H1 (cell line): ENCODE measurements around the gene RIPK4. TPM values are rescaled to one million over a fixed set of nuclear protein-coding genes. Genes with fewer than 3 reads are reported as not detected.

Experiments
- CTCF ChIA-PET: fragments of 300-600 bp; sonication (Branson Sonifier 250); formaldehyde crosslinking; loops from one replicate; lab custom pipeline; 2021; ENCODE audit not compliant: partially characterized antibody; lab: Charles Lee
- POLR2A ChIA-PET: fragments of 300-600 bp; sonication (Branson Sonifier 250); formaldehyde crosslinking; loops from one replicate; lab custom pipeline; 2021; ENCODE audit warnings: inconsistent platforms; ENCODE audit not compliant: partially characterized antibody; lab: Charles Lee
- DNase-seq, 2 experiments: peaks; one replicate each; pipeline versions ENCODE4 v3.0.0 to v3.0.0-alpha.2; 2010 to 2022; ENCODE audit warnings: low spot score in 2 of 2, low read depth in 1 of 2, mixed read lengths in 1 of 2
- FAIRE-seq: peaks from 2 replicates; lab custom pipeline; 2011; peaks lifted over from hg19 to GRCh38; lab: Jason Lieb, UNC
- H2AFZ ChIP-seq: 2 replicates; pipeline ENCODE4 v1.8.1; 2012; ENCODE audit warnings: low read length, inconsistent platforms
- H2AK5ac ChIP-seq: 2 replicates; pipeline ENCODE4 v1.6.1; 2013; ENCODE audit warnings: low read depth, low read length
- H2BK120ac ChIP-seq: replicated peaks from 2 replicates; pipeline ENCODE3; 2013; ENCODE audit warnings: low read depth, low read length, inconsistent platforms
- H2BK12ac ChIP-seq: 2 replicates; pipeline ENCODE4 v1.6.1; 2013; ENCODE audit warnings: low read depth, low read length
- H2BK15ac ChIP-seq: 2 replicates; pipeline ENCODE4 v1.6.1; 2013; ENCODE audit warnings: low read length
- H2BK20ac ChIP-seq: 2 replicates; pipeline ENCODE4 v1.6.1; 2013; ENCODE audit warnings: low read length
- H2BK5ac ChIP-seq: 2 replicates; pipeline ENCODE4 v1.6.1; 2013; ENCODE audit warnings: low read depth, low read length
- H3K14ac ChIP-seq: 2 replicates; pipeline ENCODE4 v1.6.1; 2013; ENCODE audit warnings: inconsistent platforms; ENCODE audit not compliant: insufficient read length
- H3K18ac ChIP-seq: 2 replicates; pipeline ENCODE4 v1.6.1; 2013; ENCODE audit warnings: low read length; ENCODE audit errors: extremely low read depth
- H3K23ac ChIP-seq: 2 replicates; pipeline ENCODE4 v1.6.1; 2013; ENCODE audit warnings: inconsistent platforms; ENCODE audit not compliant: insufficient read length
- H3K23me2 ChIP-seq: 2 replicates; pipeline ENCODE4 v1.6.1; 2013; ENCODE audit warnings: low read depth, low read length
- H3K27ac ChIP-seq: 2 replicates; pipeline ENCODE4 v1.6.1; 2011; ENCODE audit warnings: low read depth, low read length, inconsistent platforms
- H3K27me3 ChIP-seq, 4 experiments: replicated peaks in 1 of 4; 1 replicate in 1 of 4; 2 replicates in 3 of 4; pipeline versions ENCODE4 v1.6.1 to v1.8.1; 2011 to 2013; ENCODE audit warnings: low read length in 3 of 4, mild to moderate bottlenecking in 3 of 4, inconsistent platforms in 2 of 4, mixed read lengths in 2 of 4, moderate library complexity in 1 of 4; ENCODE audit not compliant: control insufficient read depth in 3 of 4, insufficient read depth in 3 of 4; ENCODE audit errors: extremely low read depth in 1 of 4
- H3K36me3 ChIP-seq, 4 experiments: 2 replicates each; pipeline versions ENCODE4 v1.6.1 to v1.8.1; 2011 to 2013; ENCODE audit warnings: mild to moderate bottlenecking in 4 of 4, low read length in 3 of 4, moderate library complexity in 2 of 4, control low read depth in 1 of 4, inconsistent platforms in 1 of 4; ENCODE audit not compliant: insufficient read depth in 4 of 4, control insufficient read depth in 2 of 4
- H3K4ac ChIP-seq: replicated peaks from 2 replicates; pipeline ENCODE3; 2013; ENCODE audit warnings: low read length, low read depth, mixed read lengths, inconsistent platforms; ENCODE audit not compliant: insufficient read length
- H3K4me1 ChIP-seq, 4 experiments: replicated peaks in 1 of 4; 1 replicate in 1 of 4; 2 replicates in 3 of 4; pipeline versions ENCODE4 v1.6.1 to v1.8.1; 2011 to 2013; ENCODE audit warnings: low read length in 3 of 4, inconsistent platforms in 2 of 4, mixed read lengths in 1 of 4; ENCODE audit not compliant: insufficient read depth in 4 of 4, control insufficient read depth in 3 of 4
- H3K4me2 ChIP-seq, 2 experiments: 2 replicates each; pipeline versions ENCODE4 v1.6.1 to v1.8.1; 2011 to 2013; ENCODE audit warnings: low read depth in 2 of 2, low read length in 2 of 2, control low read depth in 1 of 2, inconsistent platforms in 1 of 2, mild to moderate bottlenecking in 1 of 2; ENCODE audit not compliant: insufficient read depth in 1 of 2
- H3K4me3 ChIP-seq, 4 experiments: fragments of 200-600, 300-600 bp in 1 of 4; sonication (generic), shearing (Covaris generic), sonication (Bioruptor Twin) in 1 of 4; 2 replicates each; pipeline versions ENCODE4 v1.5.1 to v1.8.1; 2011 to 2016; ENCODE audit warnings: low read length in 4 of 4, low read depth in 3 of 4, control low read depth in 2 of 4, inconsistent platforms in 2 of 4, mild to moderate bottlenecking in 2 of 4, mixed read lengths in 1 of 4, moderate library complexity in 1 of 4; ENCODE audit not compliant: insufficient read depth in 2 of 4; ENCODE audit errors: extremely low read depth in 1 of 4
- H3K56ac ChIP-seq: replicated peaks from 2 replicates; pipeline ENCODE3; 2013; ENCODE audit warnings: low read depth, mild to moderate bottlenecking, mixed read lengths, low read length, inconsistent platforms; ENCODE audit not compliant: insufficient read length
- H3K79me1 ChIP-seq: 2 replicates; pipeline ENCODE4 v1.6.1; 2013; ENCODE audit warnings: low read depth, low read length, control low read depth
- H3K79me2 ChIP-seq, 2 experiments: 2 replicates each; pipeline versions ENCODE4 v1.6.1 to v1.8.1; 2012 to 2013; ENCODE audit warnings: low read length in 2 of 2, mild to moderate bottlenecking in 2 of 2, inconsistent platforms in 1 of 2; ENCODE audit not compliant: insufficient read depth in 2 of 2, control insufficient read depth in 1 of 2
- H3K9ac ChIP-seq, 4 experiments: replicated peaks in 1 of 4; 1 replicate in 1 of 4; 2 replicates in 3 of 4; pipeline versions ENCODE4 v1.6.1 to v1.8.1; 2011 to 2013; ENCODE audit warnings: low read depth in 3 of 4, low read length in 3 of 4, control low read depth in 2 of 4, mild to moderate bottlenecking in 2 of 4, moderate library complexity in 2 of 4, inconsistent platforms in 1 of 4; ENCODE audit errors: extremely low read depth in 1 of 4
- H3K9me3 ChIP-seq, 2 experiments: 2 replicates each; pipeline versions ENCODE4 v1.6.1 to v1.8.1; 2012 to 2013; ENCODE audit warnings: mild to moderate bottlenecking in 2 of 2, moderate library complexity in 2 of 2, control low read depth in 1 of 2, inconsistent platforms in 1 of 2, low read depth in 1 of 2, low read length in 1 of 2, mixed read lengths in 1 of 2; ENCODE audit not compliant: insufficient read depth in 2 of 2
- H4K20me1 ChIP-seq, 2 experiments: replicated peaks in 1 of 2; 2 replicates each; pipeline versions ENCODE3 to v1.8.1; 2011 to 2013; ENCODE audit warnings: inconsistent platforms in 2 of 2, low read length in 2 of 2, mild to moderate bottlenecking in 1 of 2; ENCODE audit not compliant: insufficient read depth in 2 of 2, control insufficient read depth in 1 of 2
- H4K5ac ChIP-seq: 2 replicates; pipeline ENCODE4 v1.6.1; 2013; ENCODE audit warnings: low read length, low read depth, mixed read lengths, inconsistent platforms; ENCODE audit not compliant: insufficient read length
- H4K8ac ChIP-seq: 2 replicates; pipeline ENCODE4 v1.8.0; 2013; ENCODE audit warnings: mild to moderate bottlenecking, moderate library complexity, low read length, inconsistent platforms; ENCODE audit not compliant: insufficient read depth; ENCODE audit errors: extremely low read depth
- H4K91ac ChIP-seq: replicated peaks from 2 replicates; pipeline ENCODE3; 2013; ENCODE audit warnings: low read length, mixed read lengths, inconsistent platforms; ENCODE audit not compliant: insufficient read length
- CEBPB ChIP-seq: IDR thresholded peaks from 2 replicates; pipeline ENCODE4 v1.6.1; 2012; ENCODE audit warnings: low read depth, low read length
- EGR1 ChIP-seq: IDR thresholded peaks from 2 replicates; pipeline ENCODE4 v1.6.1; 2011; ENCODE audit warnings: low read depth, low read length, borderline replicate concordance
- EZH2 ChIP-seq: fragments of 200-600 bp; sonication (generic); IDR thresholded peaks from 2 replicates; pipeline ENCODE4 v1.7.1; 2012; ENCODE audit warnings: low read depth, mild to moderate bottlenecking, moderate library complexity, low read length, inconsistent platforms; ENCODE audit not compliant: severe bottlenecking
- SIRT6 ChIP-seq: IDR thresholded peaks from one replicate; pipeline ENCODE4 v1.7.1; 2012; ENCODE audit warnings: low read length, inconsistent platforms
- WGBS, 2 experiments: shearing (Covaris generic) in 1 of 2; methylation state at CpG; one replicate each; pipeline versions ENCODE4 v1.1.6 to v1.1.7; 2013 to 2015; ENCODE audit warnings: low lambda C conversion rate in 2 of 2, mixed read lengths in 2 of 2, inconsistent platforms in 1 of 2, low coverage in 1 of 2, missing lambda C conversion rate in 1 of 2; ENCODE audit not compliant: insufficient replicate concordance in 2 of 2, insufficient coverage in 1 of 2, insufficient read length in 1 of 2; ENCODE audit errors: extremely low coverage in 1 of 2, missing lambda C conversion rate in 1 of 2; 5-methylcytosine and 5-hydroxymethylcytosine counted together
- polyA plus RNA-seq, 7 experiments: library from polyadenylated mRNA; depleted of rRNA in 3 of 7; stranded (reverse) in 5 of 7; unstranded in 2 of 7; fragments of >200 nt in 5 of 7; fragments of 200-250 nt in 2 of 7; gene quantifications; 1 replicate in 5 of 7; 2 replicates in 1 of 7; 4 replicates in 1 of 7; pipeline versions ENCODE4 v1.2.1 to v1.2.3, GENCODE V29; 2011 to 2013; ENCODE audit warnings: missing spikeins in 2 of 7, mixed read lengths in 2 of 7
- total RNA-seq: library from RNA; stranded (reverse); fragmentation: NEBNext Ultra II Directional; extraction: Animal tissue kit (Norgen Biotek cat#: 25700); gene quantifications from 2 replicates; pipeline ENCODE4 v1.2.1, GENCODE V29; 2021

The RIPK4 gene
- total and polyA plus RNA-seq, 2 of the 8 experiments (the other 6 are each of a cell fraction or from before 2014, with no cell fraction given) = 2.7 to 5.6 TPM

DNA sequence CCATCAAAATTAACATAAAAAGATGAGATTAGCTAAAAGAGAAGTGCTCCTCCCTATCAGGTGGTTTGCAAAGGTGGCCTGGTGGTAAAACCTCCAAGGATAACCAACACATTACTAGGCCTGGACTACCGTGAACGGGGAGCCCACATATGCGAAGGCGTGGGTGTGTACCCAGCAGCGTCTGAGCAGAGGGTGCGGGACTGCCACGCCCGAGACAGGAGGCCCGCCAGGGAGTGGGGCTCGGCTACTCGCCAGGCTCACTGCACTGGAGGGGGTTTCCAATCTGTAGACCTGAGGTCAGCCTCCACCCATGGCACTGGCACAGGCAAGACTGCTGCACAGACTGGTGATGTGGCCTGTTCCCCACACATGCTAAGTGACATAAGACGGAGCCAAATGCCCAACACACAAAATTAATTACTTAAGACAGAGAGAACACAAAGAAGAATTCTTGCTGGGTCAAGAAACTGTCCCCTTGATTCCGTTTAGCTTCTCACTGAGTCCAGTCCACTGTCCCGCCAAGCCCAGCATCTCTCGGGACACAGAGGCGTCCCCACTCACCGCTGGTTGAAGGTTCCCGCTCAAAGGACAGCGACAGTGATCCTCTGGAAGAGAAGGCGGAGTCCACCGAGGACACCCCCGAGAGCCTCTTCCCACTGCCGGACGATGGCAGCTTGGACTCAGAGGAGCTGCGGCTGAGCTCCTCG is 23.4 kb downstream of the RIPK4 start:
- Histone ChIP-seq H2BK120ac (no peak overlapping the region), H4K20me1 (peaks cover 0 to 4% of the 10 kb centered on the region in 2 experiments), H3K27ac (no peak overlapping the region), H3K23me2 (no peaks in the 10 kb centered on the region), H3K23ac (no peak overlapping the region), H2BK5ac (no peak overlapping the region), H3K4me2 (no peak overlapping the region), H2AK5ac (no peak overlapping the region), H3K4me1 (peaks cover 0 to 5% (median under 1%) of the 10 kb centered on the region in 4 experiments; a peak in 2 of 7 replicates), H4K8ac (no peak overlapping the region; the same call in 1 of the 2 replicates), H2BK20ac (no peak overlapping the region), H3K9ac (no peak overlapping the region), H2BK15ac (no peak overlapping the region), H4K5ac (no peak overlapping the region), H3K18ac (no peak overlapping the region), H3K36me3 (peaks cover 6 to 24% (median 12%) of the 10 kb centered on the region in 4 experiments; a peak in 6 of 8 replicates), H3K9me3 (peaks cover 1 to 2% of the 10 kb centered on the region in 2 experiments; a peak in 3 of 4 replicates), H4K91ac (no peak overlapping the region), H3K79me1 (no peaks in the 10 kb centered on the region; the same call in 1 of the 2 replicates), H3K27me3 (no peaks in the 10 kb centered on the region), H3K4ac (no peak overlapping the region), H3K14ac (no peak overlapping the region), H2AFZ (no peak overlapping the region), H3K4me3 (no peak overlapping the region), H3K56ac (no peak overlapping the region), H3K79me2 (no peaks in the 10 kb centered on the region), H2BK12ac (no peak overlapping the region)
- WGBS, 2 experiments = 87% methylated on average over 26 of the region's 26 CpGs; no CpG with 5 or more reads in 1 of the 2 experiments
- ChIA-PET POLR2A (interaction anchor here (1.0 to 1.6 kb wide), 2 partner anchors 9 to 29 kb away, joined by 3 read pairs; no protein-coding TSS in a partner anchor), CTCF (interaction anchor here (0.7 to 13.4 kb wide), 13 partner anchors 10 to 132 kb away, joined by 3 to 118 read pairs (median 4); no protein-coding TSS in a partner anchor)
- TF ChIP-seq CEBPB (no peak), SIRT6 (no peak), EGR1 (no peak), EZH2 (no peak)
- FAIRE-seq (no peak), DNase-seq (no peak)
